ENCODE results near the gene UGT1A9.
A peak's percentile ranks its signal among the peaks of the same experiment; 100 is the strongest.
"Not testable (repeated sequence)": the region's sequence is repeated elsewhere in the genome, so short reads cannot be mapped to it uniquely, and the experiment has no call there.

Gene UGT1A9

GRCh38 chr2:233671290-233672161 is at the start of gene UGT1A9:
Gene UGT1A9 (plus strand): TSS chr2:233671898. CDS start chr2:233671935, 37 bp downstream.
- DNase-seq: no peak

GRCh38 chr2:233627331-233628025 is 44.2 kb upstream of the UGT1A9 start:
- DNase-seq: no peak

- not testable (repeated sequence) for DNase-seq
Observed at GRCh38 chr2:233636306-233636705, 35.4 kb upstream of the UGT1A9 start, which contains the start of gene UGT1A10. Gene UGT1A10 (plus strand): TSS chr2:233636448. CDS start chr2:233636523, 75 bp downstream.

- no peak for DNase-seq
Observed at GRCh38 chr2:233638836-233639235, 32.9 kb upstream of the UGT1A9 start.

GRCh38 chr2:233639860-233640259 is 31.8 kb upstream of the UGT1A9 start:
- no peak for DNase-seq

DNA sequence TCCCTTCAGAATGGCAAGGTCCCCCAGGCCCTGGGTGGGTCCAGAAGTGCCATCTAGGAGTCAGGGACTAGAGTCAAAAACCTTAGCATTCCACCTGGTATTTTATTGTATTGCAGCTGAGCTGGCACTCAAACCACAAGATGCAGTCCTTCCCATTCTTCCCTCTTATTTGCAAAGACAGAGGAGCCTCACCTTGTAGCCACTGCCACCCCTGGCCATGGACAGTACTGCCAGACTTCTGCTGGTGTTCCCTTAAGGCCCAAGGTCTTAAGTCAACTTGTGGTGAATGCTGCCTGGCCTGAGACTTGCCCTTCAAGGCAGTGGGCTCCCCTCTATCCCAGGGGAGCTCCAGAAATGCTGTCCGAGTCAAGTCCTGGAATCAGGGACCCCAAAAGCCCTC is 28.6 kb upstream of the UGT1A9 start:
- DNase-seq: peak; percentile 54

DNA sequence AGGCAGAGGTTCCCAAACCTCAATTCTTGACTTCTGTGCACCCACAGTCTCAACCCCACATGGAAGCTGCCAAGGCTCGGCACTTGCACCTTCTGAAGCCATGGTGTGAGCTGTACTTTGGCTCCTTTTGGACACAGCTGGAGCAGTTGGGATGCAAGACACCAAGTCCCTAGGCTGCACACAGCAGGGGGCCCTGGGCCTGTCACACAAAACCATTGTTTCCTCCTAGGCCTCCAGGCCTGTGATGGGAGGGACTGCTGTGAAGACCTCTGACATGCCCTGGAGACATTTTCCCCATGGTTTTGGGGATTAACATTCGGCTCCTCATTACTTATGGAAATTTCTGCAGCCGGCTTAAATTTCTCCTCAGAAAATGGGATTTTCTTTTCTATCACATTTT is 25.7 kb upstream of the UGT1A9 start:
- not testable (repeated sequence) for DNase-seq

DNA sequence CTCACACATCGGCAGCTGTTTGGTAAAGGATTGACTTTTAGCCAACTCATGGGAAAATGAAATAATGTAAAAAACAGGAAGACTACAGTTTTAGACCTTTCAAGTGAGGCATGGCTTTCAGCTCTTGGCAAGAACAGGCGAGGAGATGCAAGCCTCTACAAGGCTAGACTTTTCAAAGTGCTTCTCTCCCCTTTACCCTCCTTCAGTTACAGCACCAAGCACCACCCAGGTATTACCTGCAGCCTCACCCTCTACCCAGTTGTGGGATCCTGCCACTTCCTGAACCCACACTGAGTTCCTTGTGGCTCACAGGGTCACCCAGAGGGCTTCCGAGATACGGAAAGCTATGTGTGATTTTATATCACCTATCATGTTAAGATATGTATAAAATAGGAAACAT is 20.7 kb upstream of the UGT1A9 start:
- no peak for DNase-seq

DNA sequence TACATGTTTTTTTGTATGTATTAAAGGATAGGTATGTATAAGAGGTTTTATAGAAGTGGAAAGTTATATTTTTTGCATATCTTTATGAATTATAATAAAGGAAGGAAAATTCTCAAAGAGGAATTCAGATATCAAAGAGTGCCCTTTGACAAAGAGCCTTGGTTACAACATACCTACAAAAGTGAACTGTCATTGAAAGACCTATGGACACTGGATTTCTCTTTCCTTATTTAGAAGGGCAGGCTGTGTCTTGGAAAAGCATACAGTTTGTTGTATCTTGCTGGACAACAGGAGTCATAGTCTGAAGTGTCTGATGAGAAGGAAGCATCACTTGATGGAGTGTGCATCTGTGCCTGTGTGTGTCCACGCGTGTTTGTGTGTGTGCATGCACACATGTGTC is 20.3 kb upstream of the UGT1A9 start:
- DNase-seq: no peak

GRCh38 chr2:233654501-233654900 is 17.2 kb upstream of the UGT1A9 start:
- DNase-seq: no peak

DNA sequence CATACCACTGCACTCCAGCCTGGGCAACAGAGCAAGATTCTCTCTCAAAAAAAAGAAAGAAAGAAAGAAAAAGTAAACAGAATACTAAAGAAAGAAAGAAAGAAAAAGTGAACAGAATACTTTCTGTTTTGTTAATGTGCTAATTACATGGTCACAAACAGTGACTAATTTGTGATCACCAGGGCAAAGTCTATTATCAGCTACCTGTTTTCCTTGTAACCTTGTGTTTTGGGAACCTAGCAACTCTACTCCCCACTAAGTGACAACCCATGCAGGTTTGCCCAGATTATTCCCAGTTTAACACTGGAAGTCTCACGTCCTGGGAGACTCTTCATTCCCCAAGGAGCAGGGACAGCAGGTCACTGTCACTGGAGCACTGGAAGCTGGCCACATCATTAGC is 16.7 kb upstream of the UGT1A9 start:
- DNase-seq: no peak

- DNase-seq: not testable (repeated sequence)
Observed at GRCh38 chr2:233655943-233656342, 15.8 kb upstream of the UGT1A9 start.

GRCh38 chr2:233656443-233656842 is 15.3 kb upstream of the UGT1A9 start:
- DNase-seq: no peak

DNA sequence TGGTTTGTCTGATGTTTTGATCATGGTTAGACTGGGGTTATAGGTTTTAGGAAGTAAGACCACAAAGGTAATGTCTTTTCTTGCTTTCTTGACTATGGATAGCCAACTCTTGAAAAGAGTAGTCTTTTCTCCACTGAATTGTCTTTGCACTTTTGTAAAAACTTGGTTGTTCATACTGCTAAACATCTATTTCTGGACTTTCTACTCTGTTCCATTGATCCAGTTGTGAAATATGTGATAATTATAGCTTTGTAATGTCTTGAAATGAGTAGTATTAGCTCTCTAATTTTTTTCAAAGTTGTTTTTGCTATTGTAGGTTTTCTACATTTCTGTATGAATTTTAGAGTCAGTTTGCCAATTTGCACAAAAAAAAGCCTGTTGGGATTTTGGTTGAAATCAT is 13.1 kb upstream of the UGT1A9 start:
- no peak for DNase-seq

DNA sequence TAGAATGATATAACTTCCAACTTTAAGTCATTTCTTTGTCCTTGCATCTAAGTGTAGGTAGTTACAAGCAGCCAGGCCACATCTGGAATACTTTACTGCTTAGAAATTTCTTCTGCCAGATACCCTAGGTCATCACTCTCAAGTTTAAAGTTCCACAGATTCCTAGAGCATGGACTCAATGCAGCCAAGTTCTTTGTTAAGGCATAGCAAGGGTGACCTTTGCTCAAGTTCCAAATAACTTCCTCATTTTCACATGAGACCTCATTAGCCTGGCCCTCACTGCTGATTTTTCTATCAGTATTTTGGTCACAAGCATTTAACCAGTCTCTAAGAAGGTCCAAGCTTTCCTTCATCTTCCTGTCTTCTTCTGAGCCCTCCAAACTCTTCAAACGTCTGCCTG is 7.8 kb upstream of the UGT1A9 start:
- DNase-seq: no peak

GRCh38 chr2:233668605-233669260 is 3.0 kb upstream of the UGT1A9 start:
- no peak for DNase-seq

DNA sequence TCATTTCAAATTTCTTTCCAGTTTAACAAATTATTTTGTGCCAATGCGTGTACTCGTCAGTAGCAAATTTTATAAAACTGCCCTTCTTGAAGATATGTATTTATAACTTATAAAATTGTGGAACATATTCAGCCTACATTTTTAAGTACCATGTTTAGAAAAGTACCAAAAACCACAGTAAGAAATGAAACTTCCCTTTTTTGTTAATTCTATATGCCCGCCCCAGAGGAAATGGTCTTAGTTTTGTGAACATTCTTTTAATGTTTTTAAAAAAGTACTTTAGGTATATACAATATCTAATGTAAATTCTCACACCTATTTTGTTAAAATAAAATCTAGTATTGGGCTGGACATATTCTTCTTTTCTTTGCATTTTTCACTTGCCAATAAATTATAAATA is 1.2 kb downstream of the UGT1A9 start:
- no peak for DNase-seq

- DNase-seq: no peak
Observed at GRCh38 chr2:233673896-233674295, 2.2 kb downstream of the UGT1A9 start.

DNA sequence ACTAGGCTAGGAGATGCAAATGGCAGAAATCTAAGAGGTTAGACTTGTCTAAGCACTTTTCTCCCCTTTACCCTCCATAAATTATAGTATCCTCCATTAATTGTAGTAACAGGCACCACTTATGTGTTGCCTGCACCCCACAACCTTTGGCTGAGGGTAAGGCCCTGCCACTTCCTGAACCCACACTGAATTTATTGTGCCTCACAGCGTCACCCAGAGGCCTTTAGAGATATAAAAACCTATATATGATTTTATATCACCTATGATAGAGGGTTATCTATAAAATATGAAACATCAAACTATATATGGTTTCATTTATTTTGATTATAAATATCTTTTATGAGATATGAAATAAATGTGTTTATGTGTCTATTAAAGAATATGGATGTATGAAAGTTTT is 2.6 kb downstream of the UGT1A9 start:
- DNase-seq: peak; percentile 4

DNA sequence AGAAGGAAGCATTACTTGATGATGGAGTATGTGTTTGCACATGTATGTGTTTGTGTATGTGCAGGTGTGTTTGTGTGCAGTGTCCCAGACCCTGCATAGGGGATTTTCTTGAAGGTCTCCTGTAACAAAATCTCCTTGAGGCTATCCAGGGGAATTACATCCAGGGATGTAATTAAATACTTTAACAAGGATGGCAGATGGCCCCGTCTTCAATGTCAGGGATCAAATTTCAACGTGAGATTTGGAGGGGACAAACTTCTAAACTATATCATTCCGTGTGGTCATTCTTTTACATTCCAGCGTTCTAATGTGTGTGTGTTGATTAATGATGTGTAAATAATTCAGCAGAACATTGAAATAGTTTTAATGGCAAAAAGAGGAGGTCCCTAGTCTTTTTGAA is 3.3 kb downstream of the UGT1A9 start:
- DNase-seq: peak; percentile 21

DNA sequence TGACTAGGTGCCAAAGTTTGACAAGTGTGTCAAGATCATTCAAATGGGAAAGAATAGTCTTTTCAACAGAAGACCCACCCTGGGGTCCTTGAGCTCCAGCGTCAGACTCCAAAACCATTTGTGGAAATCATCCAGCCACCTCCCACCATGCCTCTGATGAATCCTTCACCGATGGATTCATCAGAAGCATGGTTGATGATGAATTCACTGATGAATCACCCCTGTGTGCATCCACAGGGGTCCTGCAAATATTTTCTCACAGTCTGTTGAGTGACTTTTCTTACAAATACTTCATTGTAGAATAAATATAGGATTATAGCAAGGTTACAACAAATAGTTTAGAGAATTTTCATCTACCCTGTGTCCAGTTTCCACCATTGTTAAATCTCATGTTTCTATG is 4.3 kb downstream of the UGT1A9 start:
- no peak for DNase-seq

GRCh38 chr2:233679196-233679595 is 7.5 kb downstream of the UGT1A9 start:
- DNase-seq: no peak

- no peak for DNase-seq
Observed at GRCh38 chr2:233680361-233681045, 8.8 kb downstream of the UGT1A9 start.

Data from DMS53 (cell line).